Testis (tissue), 2 donors: ENCODE measurements around the gene ZNF569.

Experiments
- POLR2A ChIP-seq: fragments of 450-650 bp; IDR thresholded peaks from one replicate; pipeline ENCODE4 v1.6.1; 2017; ENCODE audit warnings: antibody characterized with exemption, mild to moderate bottlenecking, moderate library complexity
- TF ChIP-seq, protein P1 (sequence below), 3 experiments: fragments of 450-650 bp in 2 of 3; fragments of 200-600 bp in 1 of 3; sonication (generic) in 1 of 3; IDR thresholded peaks; one replicate each; pipeline ENCODE4 v1.5.1; 2016 to 2019; ENCODE audit warnings: antibody characterized with exemption in 3 of 3, mild to moderate bottlenecking in 2 of 3, moderate library complexity in 1 of 3

DNA sequence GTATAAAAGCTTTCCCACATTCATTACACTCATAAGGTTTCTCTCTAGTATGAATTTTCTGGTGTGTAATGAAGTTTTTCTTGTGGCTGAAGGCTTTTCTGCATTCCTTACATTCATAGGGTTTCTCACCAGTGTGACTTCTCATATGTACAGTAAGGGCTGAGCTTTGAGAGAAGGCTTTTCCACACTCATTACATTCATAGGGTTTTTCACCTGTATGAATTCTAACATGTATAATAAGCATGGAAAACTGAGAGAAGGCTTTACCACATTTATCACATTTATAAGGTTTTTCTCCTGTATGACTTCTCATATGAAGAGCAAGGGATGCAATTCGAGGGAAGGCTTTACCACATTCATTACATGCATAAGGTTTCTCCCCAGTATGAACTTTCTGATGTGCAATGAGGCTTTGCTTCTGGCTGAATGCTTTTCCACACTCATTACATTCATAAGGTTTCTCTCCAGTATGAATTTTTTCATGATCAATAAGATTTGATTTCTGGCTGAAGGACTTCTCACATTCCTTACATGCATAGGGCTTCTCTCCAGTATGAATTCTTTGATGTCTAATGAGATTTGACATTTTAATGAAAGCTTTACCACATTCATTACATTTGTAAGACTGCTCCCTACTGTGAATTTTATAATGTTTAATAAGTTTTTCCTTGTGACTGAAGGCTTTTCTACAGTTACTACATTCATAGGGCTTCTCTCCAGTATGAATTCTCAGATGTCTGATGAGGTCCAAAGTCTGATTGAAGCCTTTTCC, 53.7 kb downstream of the ZNF569 start:
- no peak for TF ChIP-seq POLR2A
- TF ChIP-seq, protein P1, sequence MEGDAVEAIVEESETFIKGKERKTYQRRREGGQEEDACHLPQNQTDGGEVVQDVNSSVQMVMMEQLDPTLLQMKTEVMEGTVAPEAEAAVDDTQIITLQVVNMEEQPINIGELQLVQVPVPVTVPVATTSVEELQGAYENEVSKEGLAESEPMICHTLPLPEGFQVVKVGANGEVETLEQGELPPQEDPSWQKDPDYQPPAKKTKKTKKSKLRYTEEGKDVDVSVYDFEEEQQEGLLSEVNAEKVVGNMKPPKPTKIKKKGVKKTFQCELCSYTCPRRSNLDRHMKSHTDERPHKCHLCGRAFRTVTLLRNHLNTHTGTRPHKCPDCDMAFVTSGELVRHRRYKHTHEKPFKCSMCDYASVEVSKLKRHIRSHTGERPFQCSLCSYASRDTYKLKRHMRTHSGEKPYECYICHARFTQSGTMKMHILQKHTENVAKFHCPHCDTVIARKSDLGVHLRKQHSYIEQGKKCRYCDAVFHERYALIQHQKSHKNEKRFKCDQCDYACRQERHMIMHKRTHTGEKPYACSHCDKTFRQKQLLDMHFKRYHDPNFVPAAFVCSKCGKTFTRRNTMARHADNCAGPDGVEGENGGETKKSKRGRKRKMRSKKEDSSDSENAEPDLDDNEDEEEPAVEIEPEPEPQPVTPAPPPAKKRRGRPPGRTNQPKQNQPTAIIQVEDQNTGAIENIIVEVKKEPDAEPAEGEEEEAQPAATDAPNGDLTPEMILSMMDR (IDR thresholded peaks at IDR 0.05): no peak
